22Rv1 (cell line): ENCODE results near the gene RRAD.

ENCODE experiments used
- CTCF ChIP-seq: fragments of 450-650 bp; IDR thresholded peaks from 2 replicates; pipeline ENCODE4 v1.5.1; 2017; ENCODE audit warnings: mild to moderate bottlenecking
- ZFX ChIP-seq: fragments of 450-650 bp; IDR thresholded peaks from 2 replicates; pipeline ENCODE4 v1.6.1; 2017; ENCODE audit warnings: antibody characterized with exemption, borderline replicate concordance

- no peak for TF ChIP-seq CTCF
- no peak for TF ChIP-seq ZFX
These were observed 17.2 kb downstream of the RRAD start for GRCh38 chr16:66908116-66908515.
